AG04450 (cell line): ENCODE data around the gene ECEL1. TPM values are rescaled to one million over a fixed set of nuclear protein-coding genes. Genes with fewer than 3 reads are reported as not detected.

Source experiments
- CTCF ChIA-PET: fragments of 300-600, 350-600 bp; formaldehyde crosslinking; extraction: SDS; loops from one replicate; lab custom pipeline; 2022; ENCODE audit warnings: antibody characterized with exemption, inconsistent platforms; lab: Charles Lee
- POLR2A ChIA-PET: fragments of 350-600 bp; formaldehyde crosslinking; extraction: SDS; loops from one replicate; lab custom pipeline; 2021; ENCODE audit warnings: antibody characterized with exemption, inconsistent platforms; lab: Yijun Ruan, JAX
- DNase-seq: peaks from one replicate; pipeline ENCODE4 v3.0.0-alpha.2; 2011; ENCODE audit warnings: low read depth, low spot score
- H3K27ac ChIP-seq: one replicate; pipeline ENCODE4 v1.5.1; 2012; ENCODE audit warnings: low read depth, low read length, control low read depth
- H3K27me3 ChIP-seq: one replicate; pipeline ENCODE4 v1.6.0; 2012; ENCODE audit warnings: low read length; ENCODE audit not compliant: control insufficient read depth, insufficient read depth
- H3K4me3 ChIP-seq: 2 replicates; pipeline ENCODE4 v1.5.1; 2011; ENCODE audit warnings: mild to moderate bottlenecking, low read depth, low read length, control low read depth
- H3K9me3 ChIP-seq: 2 replicates; pipeline ENCODE4 v1.5.1; 2012; ENCODE audit warnings: low read length; ENCODE audit not compliant: control insufficient read depth, insufficient read depth
- CTCF ChIP-seq: IDR thresholded peaks from 2 replicates; pipeline ENCODE4 v1.5.1; 2011; ENCODE audit warnings: low read depth, low read length, control low read depth, inconsistent platforms
- polyA plus RNA-seq: library from polyadenylated mRNA; depleted of rRNA; stranded (reverse); fragments of >200 nt; gene quantifications from 2 replicates; pipeline ENCODE4 v1.2.3, GENCODE V29; 2011

ECEL1 gene
- polyA plus RNA-seq, 1 experiment: not detected

GRCh38 chr2:232524771-232525170 is 37.1 kb upstream of the ECEL1 start:
- Histone ChIP-seq H3K27me3 (peaks cover 45% of the 10 kb centered on the region), H3K9me3 (no peaks in the 10 kb centered on the region), H3K4me3 (no peak overlapping the region), H3K27ac (no peak overlapping the region)
- DNase-seq: no peak
- ChIA-PET CTCF (interaction anchor here (1.1 to 1.5 kb wide), 2 partner anchors 80 to 599 kb away, joined by 3 to 4 read pairs; no protein-coding TSS in a partner anchor), POLR2A (no interaction called here)
- TF ChIP-seq CTCF: no peak

GRCh38 chr2:232523682-232524597 is 36.3 kb upstream of the ECEL1 start:
- H3K4me3 ChIP-seq: no peak overlapping the region
- POLR2A ChIA-PET: no interaction called here
- no peak for DNase-seq
- no peaks in the 10 kb centered on the region for H3K9me3 ChIP-seq
- no peak for TF ChIP-seq CTCF
- H3K27ac ChIP-seq: no peak overlapping the region
- peaks cover 53% of the 10 kb centered on the region for H3K27me3 ChIP-seq
- CTCF ChIA-PET: interaction anchor here (1.1 to 1.5 kb wide), 2 partner anchors 79 to 599 kb away, joined by 3 to 4 read pairs; no protein-coding TSS in a partner anchor

GRCh38 chr2:232523402-232523681 is 35.7 kb upstream of the ECEL1 start:
- no peak overlapping the region for H3K27ac ChIP-seq
- ChIA-PET POLR2A (no interaction called here), CTCF (interaction anchor here (1.5 kb wide), 1 partner anchor 79 kb away, joined by 4 read pairs; no protein-coding TSS in a partner anchor)
- no peak for TF ChIP-seq CTCF
- H3K4me3 ChIP-seq: no peak overlapping the region
- peaks cover 59% of the 10 kb centered on the region for H3K27me3 ChIP-seq
- DNase-seq: no peak
- no peaks in the 10 kb centered on the region for H3K9me3 ChIP-seq

GRCh38 chr2:232522623-232523401 is 35.2 kb upstream of the ECEL1 start:
- TF ChIP-seq CTCF: no peak
- H3K4me3 ChIP-seq: no peak overlapping the region
- no peak for DNase-seq
- peaks cover 59% of the 10 kb centered on the region for H3K27me3 ChIP-seq
- no peaks in the 10 kb centered on the region for H3K9me3 ChIP-seq
- POLR2A ChIA-PET: no interaction called here
- CTCF ChIA-PET: interaction anchor here (0.9 to 1.3 kb wide), 5 partner anchors 9 to 621 kb away, joined by 3 to 4 read pairs (median 3); partner anchors contain the start of gene ALPI
- no peak overlapping the region for H3K27ac ChIP-seq
